HCT116 (cell line): ENCODE measurements around the gene PRKAG1. TPM values are rescaled to one million over a fixed set of nuclear protein-coding genes. Genes with fewer than 3 reads are reported as not detected.

Experiments used
- ATAC-seq: fragments of 200-7000 bp; cut with Tn5 transposase; 2 replicates; pipeline ENCODE4 v1.9.1; 2020; ENCODE audit warnings: mild to moderate bottlenecking, moderate library complexity
- BruUV-seq: library from RNA; stranded (reverse); fragments of 400-500 nt; replicated peaks from 2 replicates; lab custom pipeline; 2021; lab: Mats Ljungman, UMichigan
- CTCF ChIA-PET: fragments of 300-600 bp; sonication (Branson Sonifier 250); formaldehyde crosslinking; loops from one replicate; lab custom pipeline; 2021; ENCODE audit warnings: antibody characterized with exemption; lab: Charles Lee
- POLR2A ChIA-PET: fragments of 300-600, 350-600 bp; sonication (Branson Sonifier 250); formaldehyde crosslinking; loops from one replicate; lab custom pipeline; 2021; ENCODE audit warnings: antibody characterized with exemption; lab: Charles Lee
- RAD21 ChIA-PET, 2 experiments: fragments of 300-600 bp; sonication (Branson Sonifier 250); formaldehyde crosslinking; loops; one replicate each; lab custom pipeline; 2023; ENCODE audit warnings: low total read pairs in 2 of 2; ENCODE audit not compliant: uncharacterized antibody in 2 of 2, unreplicated experiment in 2 of 2, low non-redundant PET in 1 of 2; lab: Charles Lee
- DNase-seq: peaks from one replicate; pipeline ENCODE4 v3.0.0-alpha.2; 2010; ENCODE audit warnings: low read depth, low spot score
- H2AFZ ChIP-seq: fragments of 200-600 bp; shearing (Covaris generic), sonication (generic); 2 replicates; pipeline ENCODE4 v1.6.1; 2017; ENCODE audit warnings: low read depth, mixed run types, mixed read lengths, antibody characterized with exemption, low read length; ENCODE audit not compliant: poor library complexity, severe bottlenecking
- H3K27ac ChIP-seq: 2 replicates; pipeline ENCODE4 v1.5.1; 2012; ENCODE audit warnings: low read depth, low read length
- H3K27me3 ChIP-seq: fragments of 200-600 bp; sonication (generic); 2 replicates; pipeline ENCODE4 v1.6.1; 2016; ENCODE audit warnings: mixed run types, low read length, mixed read lengths; ENCODE audit not compliant: insufficient read depth
- H3K36me3 ChIP-seq, 2 experiments: fragments of 200-500 bp in 1 of 2; fragments of 200-600 bp in 1 of 2; sonication (Bioruptor generic) in 1 of 2; sonication (generic) in 1 of 2; 2 replicates each; pipeline versions ENCODE4 v1.5.1 to v1.6.1; 2014 to 2016; ENCODE audit warnings: low read length in 2 of 2, inconsistent platforms in 1 of 2, mixed read lengths in 1 of 2, mixed run types in 1 of 2; ENCODE audit not compliant: insufficient read depth in 2 of 2, control insufficient read depth in 1 of 2
- H3K4me1 ChIP-seq, 2 experiments: fragments of 200-600 bp in 1 of 2; sonication (generic) in 1 of 2; 2 replicates each; pipeline versions ENCODE4 v1.5.1 to v1.6.1; 2012 to 2017; ENCODE audit warnings: low read length in 2 of 2, inconsistent platforms in 1 of 2, mild to moderate bottlenecking in 1 of 2, mixed read lengths in 1 of 2, mixed run types in 1 of 2, moderate library complexity in 1 of 2; ENCODE audit not compliant: insufficient read depth in 2 of 2, control insufficient read depth in 1 of 2
- H3K4me2 ChIP-seq: fragments of 200-600 bp; sonication (generic); 2 replicates; pipeline ENCODE4 v1.6.1; 2017; ENCODE audit warnings: mixed run types, low read length, mixed read lengths
- H3K4me3 ChIP-seq, 2 experiments: fragments of 200-600 bp in 1 of 2; sonication (generic) in 1 of 2; replicated peaks in 1 of 2; 2 replicates each; pipeline ENCODE4 v1.5.1; 2011 to 2016; ENCODE audit warnings: low read length in 2 of 2, control low read depth in 1 of 2, low read depth in 1 of 2, mild to moderate bottlenecking in 1 of 2, mixed read lengths in 1 of 2, mixed run types in 1 of 2
- H3K79me2 ChIP-seq: fragments of 200-600 bp; sonication (generic); 2 replicates; pipeline ENCODE4 v1.6.1; 2017; ENCODE audit warnings: mild to moderate bottlenecking, mixed run types, low read length, moderate library complexity, mixed read lengths; ENCODE audit not compliant: insufficient read depth
- H3K9ac ChIP-seq: fragments of 200-600 bp; sonication (generic); 2 replicates; pipeline ENCODE4 v1.6.1; 2016; ENCODE audit warnings: low read length, mixed read lengths
- H3K9me2 ChIP-seq: fragments of 200-600 bp; sonication (generic), shearing (Covaris generic); 2 replicates; pipeline ENCODE4 v1.6.1; 2017; ENCODE audit warnings: mixed run types, mild to moderate bottlenecking, moderate library complexity; ENCODE audit not compliant: insufficient read depth
- H3K9me3 ChIP-seq, 2 experiments: fragments of 200-500 bp in 1 of 2; fragments of 200-600 bp in 1 of 2; sonication (Bioruptor generic) in 1 of 2; sonication (generic) in 1 of 2; 2 replicates each; pipeline ENCODE4 v1.6.1; 2014 to 2017; ENCODE audit warnings: low read length in 2 of 2, mixed read lengths in 2 of 2, inconsistent platforms in 1 of 2, low read depth in 1 of 2, mild to moderate bottlenecking in 1 of 2, mixed run types in 1 of 2, moderate library complexity in 1 of 2; ENCODE audit not compliant: control insufficient read depth in 1 of 2, insufficient read depth in 1 of 2
- H4K20me1 ChIP-seq: fragments of 200-600 bp; sonication (generic), shearing (Covaris generic); 2 replicates; pipeline ENCODE4 v1.6.1; 2017; ENCODE audit warnings: mixed run types, mild to moderate bottlenecking, moderate library complexity; ENCODE audit not compliant: insufficient read depth
- CBX3 ChIP-seq: IDR thresholded peaks from 2 replicates; pipeline ENCODE4 v1.6.1; 2012; ENCODE audit warnings: low read depth
- ELF1 ChIP-seq: IDR thresholded peaks from 2 replicates; pipeline ENCODE4 v1.6.1; 2012; ENCODE audit warnings: low read depth, borderline replicate concordance
- EZH2phosphoT487 ChIP-seq: fragments of 200-600 bp; IDR thresholded peaks from 2 replicates; pipeline ENCODE4 v1.6.1; 2018; ENCODE audit warnings: antibody characterized with exemption, borderline replicate concordance
- FOSL1 ChIP-seq: IDR thresholded peaks from 2 replicates; pipeline ENCODE4 v1.6.1; 2012; ENCODE audit warnings: low read depth
- POLR2AphosphoS5 ChIP-seq: IDR thresholded peaks from 2 replicates; pipeline ENCODE4 v1.6.1; 2011; ENCODE audit warnings: mild to moderate bottlenecking, low read depth, low read length, moderate library complexity
- RAD21 ChIP-seq: IDR thresholded peaks from 2 replicates; pipeline ENCODE4 v1.6.1; 2012; ENCODE audit warnings: low read depth, mild to moderate bottlenecking
- YY1 ChIP-seq: IDR thresholded peaks from 2 replicates; pipeline ENCODE4 v1.6.1; 2011; ENCODE audit warnings: low read length, low read depth, moderate library complexity, mild to moderate bottlenecking; ENCODE audit not compliant: insufficient replicate concordance; ENCODE audit errors: extremely low read depth
- intact Hi-C: fragments of 100-400 bp; cut with micrococcal nuclease; formaldehyde crosslinking; loops from 2 replicates; pipeline ENCODE4 v1.10.0; 2022
- total RNA-seq: library from RNA; stranded (reverse); gene quantifications from one replicate; pipeline ENCODE4 v1.2.1, GENCODE V29; 2021; ENCODE audit not compliant: unreplicated experiment
- TF ChIP-seq, protein P1 (sequence below): IDR thresholded peaks from 2 replicates; pipeline ENCODE4 v1.6.1; 2012
- TF ChIP-seq, protein P2 (sequence below), 3 experiments: fragments of 200-600 bp in 1 of 3; sonication (generic) in 1 of 3; IDR thresholded peaks in 2 of 3; conservative IDR thresholded peaks in 1 of 3; 2 replicates each; pipeline ENCODE4 v1.5.1; 2012 to 2017; ENCODE audit warnings: low read depth in 2 of 3, low read length in 2 of 3, antibody characterized with exemption in 1 of 3, borderline replicate concordance in 1 of 3, control low read depth in 1 of 3, mild to moderate bottlenecking in 1 of 3, mixed read lengths in 1 of 3, mixed run types in 1 of 3, moderate library complexity in 1 of 3; ENCODE audit not compliant: insufficient read depth in 1 of 3
- TF ChIP-seq, protein P3 (sequence below): IDR thresholded peaks from 2 replicates; pipeline ENCODE4 v1.6.1; 2012; ENCODE audit warnings: low read depth

PRKAG1 gene
- total RNA-seq, 1 experiment from 2014 or later = 64.6 TPM

DNA sequence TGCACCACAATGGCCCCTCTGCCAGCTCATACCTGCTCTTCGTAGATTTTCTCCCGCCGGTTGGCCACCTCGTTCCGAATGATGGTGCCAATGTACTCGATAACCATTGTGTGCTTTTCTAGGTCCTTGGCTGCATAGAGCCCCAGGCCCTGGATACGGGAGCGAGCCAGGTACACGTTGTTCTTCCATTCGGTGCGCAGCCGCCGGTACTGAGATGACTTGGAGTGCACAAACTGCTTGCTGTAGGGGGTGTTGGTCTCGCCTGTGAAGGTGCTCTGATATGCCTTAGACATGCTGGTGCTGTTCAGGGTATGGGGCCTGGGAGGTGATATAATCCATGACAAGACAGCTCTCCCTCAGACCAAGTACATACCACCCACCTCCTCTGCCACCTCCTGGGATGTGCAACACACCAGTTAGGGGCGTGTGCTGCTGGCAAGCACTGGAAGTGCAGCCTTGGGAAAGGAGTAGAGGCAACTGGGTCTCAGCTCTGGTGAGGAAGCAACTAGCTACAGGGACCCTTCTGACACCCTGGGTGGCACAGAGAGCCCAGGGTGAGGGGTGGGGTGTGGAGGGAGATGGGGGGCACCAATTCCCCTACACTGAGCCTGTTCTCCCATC lies 4.1 kb upstream of the PRKAG1 start:
- Histone ChIP-seq H4K20me1 (no peaks in the 10 kb centered on the region), H3K4me2 (no peak overlapping the region), H3K79me2 (peaks cover 15% of the 10 kb centered on the region; the same call in 1 of the 2 replicates), H3K4me3 (no peak overlapping the region), H3K4me1 (peaks cover 1 to 14% of the 10 kb centered on the region in 2 experiments; a peak in 3 of 4 replicates), H3K27me3 (no peaks in the 10 kb centered on the region), H3K9me3 (no peaks in the 10 kb centered on the region), H3K27ac (no peak overlapping the region), H3K36me3 (peaks cover 32 to 40% of the 10 kb centered on the region in 2 experiments; a peak in 3 of 4 replicates), H2AFZ (no peak overlapping the region), H3K9me2 (no peaks in the 10 kb centered on the region), H3K9ac (no peak overlapping the region)
- TF ChIP-seq, protein P1, sequence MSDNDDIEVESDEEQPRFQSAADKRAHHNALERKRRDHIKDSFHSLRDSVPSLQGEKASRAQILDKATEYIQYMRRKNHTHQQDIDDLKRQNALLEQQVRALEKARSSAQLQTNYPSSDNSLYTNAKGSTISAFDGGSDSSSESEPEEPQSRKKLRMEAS = no peak
- TF ChIP-seq RAD21 (no peak), EZH2phosphoT487 (no peak), CBX3 (no peak), YY1 (no peak), POLR2AphosphoS5 (no peak), ELF1 (no peak), FOSL1 (no peak)
- TF ChIP-seq, protein P2, sequence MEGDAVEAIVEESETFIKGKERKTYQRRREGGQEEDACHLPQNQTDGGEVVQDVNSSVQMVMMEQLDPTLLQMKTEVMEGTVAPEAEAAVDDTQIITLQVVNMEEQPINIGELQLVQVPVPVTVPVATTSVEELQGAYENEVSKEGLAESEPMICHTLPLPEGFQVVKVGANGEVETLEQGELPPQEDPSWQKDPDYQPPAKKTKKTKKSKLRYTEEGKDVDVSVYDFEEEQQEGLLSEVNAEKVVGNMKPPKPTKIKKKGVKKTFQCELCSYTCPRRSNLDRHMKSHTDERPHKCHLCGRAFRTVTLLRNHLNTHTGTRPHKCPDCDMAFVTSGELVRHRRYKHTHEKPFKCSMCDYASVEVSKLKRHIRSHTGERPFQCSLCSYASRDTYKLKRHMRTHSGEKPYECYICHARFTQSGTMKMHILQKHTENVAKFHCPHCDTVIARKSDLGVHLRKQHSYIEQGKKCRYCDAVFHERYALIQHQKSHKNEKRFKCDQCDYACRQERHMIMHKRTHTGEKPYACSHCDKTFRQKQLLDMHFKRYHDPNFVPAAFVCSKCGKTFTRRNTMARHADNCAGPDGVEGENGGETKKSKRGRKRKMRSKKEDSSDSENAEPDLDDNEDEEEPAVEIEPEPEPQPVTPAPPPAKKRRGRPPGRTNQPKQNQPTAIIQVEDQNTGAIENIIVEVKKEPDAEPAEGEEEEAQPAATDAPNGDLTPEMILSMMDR (IDR thresholded peaks at IDR 0.05 in 2 of 3, conservative IDR thresholded peaks at IDR 0.05 in 1 of 3; ENCODE audit: borderline replicate concordance in 1 of 3, insufficient read depth in 1 of 3, low read depth in 2 of 3, low read length in 2 of 3) = no peak
- TF ChIP-seq, protein P3, sequence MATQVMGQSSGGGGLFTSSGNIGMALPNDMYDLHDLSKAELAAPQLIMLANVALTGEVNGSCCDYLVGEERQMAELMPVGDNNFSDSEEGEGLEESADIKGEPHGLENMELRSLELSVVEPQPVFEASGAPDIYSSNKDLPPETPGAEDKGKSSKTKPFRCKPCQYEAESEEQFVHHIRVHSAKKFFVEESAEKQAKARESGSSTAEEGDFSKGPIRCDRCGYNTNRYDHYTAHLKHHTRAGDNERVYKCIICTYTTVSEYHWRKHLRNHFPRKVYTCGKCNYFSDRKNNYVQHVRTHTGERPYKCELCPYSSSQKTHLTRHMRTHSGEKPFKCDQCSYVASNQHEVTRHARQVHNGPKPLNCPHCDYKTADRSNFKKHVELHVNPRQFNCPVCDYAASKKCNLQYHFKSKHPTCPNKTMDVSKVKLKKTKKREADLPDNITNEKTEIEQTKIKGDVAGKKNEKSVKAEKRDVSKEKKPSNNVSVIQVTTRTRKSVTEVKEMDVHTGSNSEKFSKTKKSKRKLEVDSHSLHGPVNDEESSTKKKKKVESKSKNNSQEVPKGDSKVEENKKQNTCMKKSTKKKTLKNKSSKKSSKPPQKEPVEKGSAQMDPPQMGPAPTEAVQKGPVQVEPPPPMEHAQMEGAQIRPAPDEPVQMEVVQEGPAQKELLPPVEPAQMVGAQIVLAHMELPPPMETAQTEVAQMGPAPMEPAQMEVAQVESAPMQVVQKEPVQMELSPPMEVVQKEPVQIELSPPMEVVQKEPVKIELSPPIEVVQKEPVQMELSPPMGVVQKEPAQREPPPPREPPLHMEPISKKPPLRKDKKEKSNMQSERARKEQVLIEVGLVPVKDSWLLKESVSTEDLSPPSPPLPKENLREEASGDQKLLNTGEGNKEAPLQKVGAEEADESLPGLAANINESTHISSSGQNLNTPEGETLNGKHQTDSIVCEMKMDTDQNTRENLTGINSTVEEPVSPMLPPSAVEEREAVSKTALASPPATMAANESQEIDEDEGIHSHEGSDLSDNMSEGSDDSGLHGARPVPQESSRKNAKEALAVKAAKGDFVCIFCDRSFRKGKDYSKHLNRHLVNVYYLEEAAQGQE = no peak
- BruUV-seq = no TSS peak
- intact Hi-C loops = no loop called here
- ChIA-PET RAD21 (no interaction called here), POLR2A (no interaction called here), CTCF (interaction anchor here (0.6 to 1.4 kb wide), 2 partner anchors 21 kb away, joined by 3 to 4 read pairs; no protein-coding TSS in a partner anchor)
- ATAC-seq (no peak), DNase-seq (no peak)
